NT2/D1 (cell line): Measurements from ENCODE around the gene ITGB2.

Experiments
- SUZ12 ChIP-seq: IDR thresholded peaks from 2 replicates; pipeline ENCODE4 v1.6.1; 2011; ENCODE audit not compliant: insufficient read length, insufficient read depth; ENCODE audit errors: extremely low read depth
- YY1 ChIP-seq: IDR thresholded peaks from 2 replicates; pipeline ENCODE4 v1.6.1; 2011; ENCODE audit not compliant: insufficient read length, insufficient read depth
- ZNF274 ChIP-seq: IDR thresholded peaks from 2 replicates; pipeline ENCODE4 v1.6.1; 2011; ENCODE audit warnings: mild to moderate bottlenecking, low read depth, low read length

DNA sequence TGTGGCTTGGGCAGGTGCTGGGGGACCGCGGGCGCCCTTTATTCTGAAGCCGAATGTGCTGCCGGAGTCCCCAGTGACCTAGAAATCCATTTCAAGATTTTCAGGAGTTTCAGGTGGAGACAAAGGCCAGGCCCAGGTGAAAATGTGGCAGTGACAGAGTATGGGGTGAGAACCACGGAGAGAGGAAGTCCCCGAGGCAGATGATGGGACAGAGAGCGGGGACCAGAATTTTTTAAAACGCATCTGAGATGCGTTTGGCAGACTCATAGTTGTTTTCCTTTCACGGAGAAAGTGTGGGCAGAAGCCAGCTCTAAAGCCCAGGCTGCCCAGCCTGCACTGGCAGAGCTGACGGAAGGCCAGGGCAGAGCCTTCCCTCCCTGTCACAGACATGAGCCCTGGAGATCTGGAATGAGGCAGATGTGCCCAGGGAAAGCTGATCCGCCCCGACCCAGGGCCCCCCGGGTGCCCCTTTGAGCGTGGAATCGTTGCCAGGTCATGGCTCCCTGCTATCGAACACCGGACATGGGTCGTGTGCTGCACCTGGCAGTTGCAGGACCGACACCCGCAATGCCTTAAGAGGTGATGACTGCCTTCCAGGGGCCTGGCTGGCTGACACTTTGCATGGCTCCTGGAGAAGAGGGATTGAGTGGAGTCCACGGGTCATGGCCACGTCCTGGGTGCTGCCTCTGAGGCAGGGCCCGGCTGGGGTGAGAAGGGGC is 12.7 kb upstream of the ITGB2 start:
- TF ChIP-seq ZNF274 (no peak), SUZ12 (no peak), YY1 (no peak)
